COR-L47 (cell line): ENCODE measurements around the gene STRIP1.

Experiments used
- DNase-seq: peaks from one replicate; lab custom pipeline; 2025; lab: John Stamatoyannopoulos, UW

Gene STRIP1

GRCh38 chr1:110049801-110050601 is 15.6 kb downstream of the STRIP1 start:
- no peak for DNase-seq

DNA sequence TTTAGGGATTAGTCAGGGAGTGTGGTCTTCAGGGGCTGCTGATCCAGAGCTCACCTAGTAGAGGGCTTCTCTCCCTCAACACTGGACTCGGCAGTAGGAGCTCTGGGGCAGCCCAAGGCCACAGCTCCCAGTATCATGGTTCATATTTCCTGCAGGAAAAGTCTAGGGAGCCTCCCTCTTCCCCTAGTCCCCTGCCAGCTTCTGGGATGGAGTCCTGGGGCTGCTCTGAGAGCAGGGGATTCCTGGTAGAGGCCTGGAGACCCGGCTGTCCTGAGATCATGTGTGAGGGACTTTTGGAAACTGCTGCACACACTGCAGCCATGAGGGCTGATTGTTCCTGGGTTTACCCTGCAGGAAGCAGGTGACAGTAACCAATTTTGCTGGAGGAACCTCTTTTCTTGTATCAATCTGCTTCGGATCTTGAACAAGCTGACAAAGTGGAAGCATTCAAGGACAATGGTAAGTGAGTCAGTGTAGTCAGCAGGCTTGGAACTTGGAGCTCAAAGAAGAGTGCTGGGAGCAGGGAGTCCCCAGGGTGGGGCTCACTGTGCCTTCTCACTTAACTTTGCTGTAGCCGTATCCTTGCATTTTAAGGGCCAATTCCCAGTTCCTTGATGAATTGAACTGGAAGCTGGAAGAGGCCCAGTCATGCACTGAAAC is 16.3 kb downstream of the STRIP1 start:
- no peak for DNase-seq

GRCh38 chr1:110051262-110051648 is 16.8 kb downstream of the STRIP1 start:
- DNase-seq: no peak

DNA sequence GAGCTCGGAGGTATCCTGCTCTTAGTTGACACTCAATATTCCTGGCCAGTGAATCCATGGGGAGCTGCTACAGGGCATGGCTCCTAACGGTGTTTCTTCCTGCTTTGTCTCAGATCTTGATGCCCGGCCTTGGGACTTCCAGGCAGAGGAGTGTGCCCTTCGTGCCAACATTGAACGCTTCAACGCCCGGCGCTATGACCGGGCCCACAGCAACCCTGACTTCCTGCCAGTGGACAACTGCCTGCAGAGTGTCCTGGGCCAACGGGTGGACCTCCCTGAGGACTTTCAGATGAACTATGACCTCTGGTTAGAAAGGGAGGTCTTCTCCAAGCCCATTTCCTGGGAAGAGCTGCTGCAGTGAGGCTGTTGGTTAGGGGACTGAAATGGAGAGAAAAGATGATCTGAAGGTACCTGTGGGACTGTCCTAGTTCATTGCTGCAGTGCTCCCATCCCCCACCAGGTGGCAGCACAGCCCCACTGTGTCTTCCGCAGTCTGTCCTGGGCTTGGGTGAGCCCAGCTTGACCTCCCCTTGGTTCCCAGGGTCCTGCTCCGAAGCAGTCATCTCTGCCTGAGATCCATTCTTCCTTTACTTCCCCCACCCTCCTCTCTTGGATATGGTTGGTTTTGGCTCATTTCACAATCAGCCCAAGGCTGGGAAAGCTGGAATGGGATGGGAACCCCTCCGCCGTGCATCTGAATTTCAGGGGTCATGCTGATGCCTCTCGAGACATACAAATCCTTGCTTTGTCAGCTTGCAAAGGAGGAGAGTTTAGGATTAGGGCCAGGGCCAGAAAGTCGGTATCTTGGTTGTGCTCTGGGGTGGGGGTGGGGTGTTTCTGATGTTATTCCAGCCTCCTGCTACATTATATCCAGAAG is 19.4 kb downstream of the STRIP1 start:
- DNase-seq: no peak

DNA sequence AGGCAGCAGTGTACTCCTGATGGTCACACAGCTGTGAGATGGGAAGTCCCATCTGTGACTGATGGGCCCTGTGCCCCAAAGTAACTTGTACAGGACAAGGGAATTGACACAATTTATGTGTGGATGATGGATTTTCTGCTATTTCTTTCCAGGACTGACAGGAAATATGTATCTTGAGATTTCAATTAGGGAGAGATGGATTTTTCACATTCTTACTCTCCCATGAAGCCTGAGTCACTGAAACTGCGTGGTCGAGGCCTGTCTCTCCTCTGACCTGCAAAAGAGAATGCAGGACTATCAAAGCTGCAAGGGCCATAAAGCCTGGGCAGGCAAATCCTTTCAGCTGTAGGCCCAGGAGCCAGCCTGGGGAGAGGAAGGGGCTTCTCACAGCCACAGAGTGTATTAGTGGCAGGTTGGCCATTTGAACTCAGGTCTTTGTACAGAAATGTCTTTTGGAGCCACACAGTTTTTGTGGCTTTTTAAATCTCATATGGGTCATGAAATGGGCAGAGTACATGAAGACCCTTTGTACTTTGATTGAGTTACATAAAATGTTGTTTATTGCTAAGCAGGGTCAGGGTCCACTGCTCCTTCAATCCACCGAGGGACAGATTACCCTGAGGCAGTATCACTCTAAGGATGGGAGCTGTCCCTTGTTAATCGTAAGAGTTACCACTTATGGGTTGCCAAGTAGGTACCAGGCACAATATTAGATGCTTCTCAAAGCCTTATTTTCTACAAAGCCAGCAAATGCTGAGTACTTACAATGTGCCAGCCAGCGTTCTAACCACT is 21.3 kb downstream of the STRIP1 start:
- no peak for DNase-seq

GRCh38 chr1:110056285-110056683 is 21.9 kb downstream of the STRIP1 start:
- DNase-seq: no peak

GRCh38 chr1:110056776-110057175 is 22.4 kb downstream of the STRIP1 start:
- DNase-seq: no peak

- no peak for DNase-seq
Measured at GRCh38 chr1:110057963-110058518, 23.6 kb downstream of the STRIP1 start.

DNA sequence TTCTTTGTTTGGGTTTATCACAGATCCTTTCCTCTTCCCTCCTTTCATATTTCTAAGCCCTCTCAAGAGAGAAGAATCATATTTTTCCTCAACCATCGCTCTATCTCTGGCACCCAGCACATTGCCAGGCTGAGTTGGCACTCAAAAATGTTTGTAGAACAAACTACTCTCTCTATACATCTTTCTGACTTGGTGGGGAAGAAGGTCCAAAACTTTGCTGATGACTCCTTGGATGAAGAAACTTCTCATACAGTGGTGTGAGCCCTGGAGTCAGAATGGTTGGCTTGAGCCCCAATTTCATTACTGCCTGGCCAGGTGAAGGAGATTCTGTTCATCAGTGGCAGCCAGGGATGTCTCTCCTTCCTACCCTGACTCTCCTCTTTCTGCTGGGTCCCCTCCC is 24.2 kb downstream of the STRIP1 start:
- DNase-seq: no peak

DNA sequence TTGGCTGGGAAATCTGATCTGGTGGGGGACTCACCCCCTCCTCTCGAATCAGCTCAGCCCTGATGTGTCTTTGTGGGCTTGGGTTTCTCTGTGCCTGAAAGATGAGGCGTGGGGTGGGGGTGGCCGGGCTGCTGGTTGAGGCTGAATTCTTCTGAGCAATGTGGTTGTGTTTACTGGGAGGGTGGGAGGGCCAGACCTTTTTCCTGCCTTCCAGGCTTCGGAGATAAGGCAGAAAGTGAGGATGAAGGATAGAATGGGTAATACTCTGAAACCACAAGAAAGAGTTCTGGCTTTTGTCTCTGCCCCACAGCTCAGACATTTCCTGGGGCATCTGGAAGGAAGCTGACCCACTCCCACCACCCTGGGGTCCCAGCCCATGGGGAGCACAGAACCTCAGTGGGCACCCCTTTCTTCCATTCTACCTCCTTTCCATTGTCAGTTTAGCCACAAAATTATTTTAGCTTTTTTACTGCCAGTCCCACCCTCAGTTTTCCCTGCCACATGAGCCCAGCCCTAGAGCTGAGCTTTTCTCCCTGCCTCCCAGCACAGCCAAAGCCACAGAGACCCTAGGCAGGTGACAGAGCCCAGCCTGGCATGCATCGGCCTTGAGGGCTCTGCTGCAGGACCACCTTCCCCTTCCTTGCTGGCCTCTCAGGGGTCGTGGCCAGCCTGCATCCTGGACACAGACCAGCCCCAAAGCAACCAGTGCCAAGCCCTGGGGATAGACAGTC is 24.9 kb downstream of the STRIP1 start:
- no peak for DNase-seq

DNA sequence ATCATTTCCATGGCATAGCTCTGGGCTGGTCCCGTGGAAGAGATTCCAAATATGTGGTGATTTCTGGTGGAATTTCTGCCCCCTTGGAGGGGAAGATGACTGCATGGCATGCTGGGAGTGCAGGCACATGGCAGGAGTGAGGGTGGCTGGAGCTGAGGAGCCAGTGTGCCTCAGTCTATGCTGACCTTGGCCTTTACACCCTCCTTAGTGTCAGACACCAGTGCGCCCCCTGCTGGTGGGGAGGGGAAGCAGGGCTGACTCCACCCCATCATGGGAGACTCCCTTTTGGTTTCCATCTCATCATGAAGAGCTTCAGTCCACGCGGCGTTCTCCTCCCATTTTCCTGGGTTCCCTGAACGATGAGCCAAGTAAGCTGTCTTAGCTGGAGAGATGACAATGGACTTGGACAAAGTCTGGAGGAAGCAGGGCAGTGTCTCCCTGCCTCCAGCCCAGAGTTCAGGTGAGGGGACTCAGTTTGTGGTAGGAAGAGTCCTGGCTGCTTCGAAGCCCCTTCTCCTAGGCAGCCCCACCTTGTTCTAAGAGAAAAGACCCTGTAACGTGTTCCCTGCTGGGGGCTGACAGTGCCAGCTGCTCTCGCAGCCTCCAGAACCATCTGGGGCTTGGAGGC is 25.7 kb downstream of the STRIP1 start:
- no peak for DNase-seq

- no peak for DNase-seq
Measured at GRCh38 chr1:110060662-110061060, 26.2 kb downstream of the STRIP1 start.

- DNase-seq: no peak
Measured at GRCh38 chr1:110061341-110061740, 26.9 kb downstream of the STRIP1 start.

GRCh38 chr1:110062612-110063011 is 28.2 kb downstream of the STRIP1 start:
- no peak for DNase-seq

GRCh38 chr1:110063781-110064180 is 29.4 kb downstream of the STRIP1 start:
- DNase-seq: no peak

GRCh38 chr1:110064576-110065337 is 30.3 kb downstream of the STRIP1 start:
- no peak for DNase-seq

DNA sequence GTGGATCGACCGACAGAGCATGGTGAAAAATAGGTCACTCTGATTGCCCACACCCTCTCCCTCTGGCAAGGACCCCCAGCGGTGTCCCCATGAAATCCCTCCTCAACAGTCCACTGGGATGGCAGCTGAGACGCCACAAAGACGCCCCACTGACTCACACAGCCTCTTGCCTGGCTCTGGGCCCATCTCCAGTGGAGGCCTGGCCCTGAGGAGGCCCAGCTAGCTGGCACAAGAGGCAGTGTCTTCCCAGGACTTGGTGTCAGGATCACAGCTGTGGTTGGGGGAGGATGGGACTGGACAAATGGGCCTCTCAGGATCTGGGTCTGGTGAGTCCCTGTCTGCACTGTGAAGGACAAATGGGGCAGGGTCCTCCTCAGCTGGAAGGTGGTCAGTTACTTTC is 31.4 kb downstream of the STRIP1 start:
- no peak for DNase-seq

- DNase-seq: no peak
Measured at GRCh38 chr1:110067479-110067892, 33.1 kb downstream of the STRIP1 start.

- no peak for DNase-seq
Measured at GRCh38 chr1:110067893-110068645, 33.6 kb downstream of the STRIP1 start.
